Vagina (tissue), 2 donors: ENCODE data around the gene LRRC4C. TPM values are rescaled to one million over a fixed set of nuclear protein-coding genes. Genes with fewer than 3 reads are reported as not detected.

ENCODE experiments used
- DNase-seq, 2 donors: peaks; one replicate each; pipeline ENCODE4 v3.0.0-alpha.2; 2017; ENCODE audit errors: extremely low spot score in 2 of 2
- H3K27ac ChIP-seq: fragments of 200-600 bp; sonication (generic); one replicate; pipeline ENCODE4 v1.5.1; 2019
- H3K27me3 ChIP-seq: fragments of 200-600 bp; sonication (generic); one replicate; pipeline ENCODE4 v1.5.1; 2019
- H3K36me3 ChIP-seq, 2 donors: fragments of 200-600 bp; sonication (generic); one replicate each; pipeline ENCODE4 v1.5.1; 2017 to 2019
- H3K4me1 ChIP-seq: fragments of 200-600 bp; sonication (generic); one replicate; pipeline ENCODE4 v1.5.1; 2019
- H3K4me3 ChIP-seq, 2 donors: fragments of 200-600 bp; sonication (generic); 1 replicate in 1 of 2; 2 replicates in 1 of 2; pipeline ENCODE4 v1.5.1; 2016 to 2019
- H3K9me3 ChIP-seq: fragments of 200-600 bp; sonication (generic); one replicate; pipeline ENCODE4 v1.5.1; 2019
- CTCF ChIP-seq, 3 experiments: fragments of 450-650 bp in 2 of 3; fragments of 200-600 bp in 1 of 3; sonication (generic) in 1 of 3; IDR thresholded peaks; one replicate each; pipeline ENCODE4 v1.5.1; 2017 to 2019; ENCODE audit warnings: antibody characterized with exemption in 3 of 3, mild to moderate bottlenecking in 2 of 3, moderate library complexity in 2 of 3
- POLR2A ChIP-seq, 2 donors: fragments of 450-650 bp; IDR thresholded peaks; one replicate each; pipeline ENCODE4 v1.6.1; 2017; ENCODE audit warnings: antibody characterized with exemption in 2 of 2, mild to moderate bottlenecking in 2 of 2, moderate library complexity in 2 of 2
- POLR2AphosphoS5 ChIP-seq, 2 donors: sonication (generic); formaldehyde crosslinking; IDR thresholded peaks; one replicate each; pipeline ENCODE4 v1.9.0; 2017; ENCODE audit warnings: antibody characterized with exemption in 2 of 2, mild to moderate bottlenecking in 2 of 2, low read depth in 1 of 2; ENCODE audit not compliant: insufficient read depth in 1 of 2
- intact Hi-C: fragments of 100-400 bp; cut with DNase I; formaldehyde crosslinking; loops from one replicate; pipeline ENCODE4 v1.15.1; 2023
- total RNA-seq: library from RNA; depleted of rRNA; stranded (reverse); fragments of >200 nt; gene quantifications from one replicate; pipeline ENCODE4 v1.2.3, GENCODE V29; 2016

LRRC4C gene
- total RNA-seq, 1 donor from 2014 or later = 5.6 TPM

DNA sequence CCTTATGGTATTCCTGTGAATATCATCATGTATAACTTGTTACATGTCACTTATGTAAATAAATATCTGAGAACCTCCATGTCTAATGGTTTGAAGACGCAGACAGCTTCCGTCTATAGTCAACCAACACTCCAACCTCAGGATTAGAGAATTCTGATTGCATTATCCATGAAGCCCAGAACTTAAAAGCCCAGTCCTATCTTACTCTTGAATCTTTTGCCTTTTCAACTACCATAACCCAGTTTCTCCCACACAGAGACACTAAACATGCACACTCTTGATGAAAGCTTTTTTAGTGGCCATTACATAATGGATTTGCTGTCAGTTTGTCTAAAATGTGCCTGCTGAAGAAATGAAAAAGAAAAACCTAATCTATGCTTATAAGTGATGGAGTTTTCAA lies 1219.2 kb downstream of the LRRC4C start:
- Histone ChIP-seq H3K9me3 (no peaks in the 10 kb centered on the region), H3K27me3 (no peaks in the 10 kb centered on the region), H3K27ac (no peak overlapping the region), H3K4me1 (no peaks in the 10 kb centered on the region), H3K36me3 (no peaks in the 10 kb centered on the region), H3K4me3 (no peak overlapping the region)
- intact Hi-C loops = no loop called here
- TF ChIP-seq CTCF (IDR thresholded peaks at IDR 0.05) (no peak), POLR2A (IDR thresholded peaks at IDR 0.05) (no peak), POLR2AphosphoS5 (IDR thresholded peaks at IDR 0.05; ENCODE audit: insufficient read depth in 1 of 2, low read depth in 1 of 2) (no peak)
- no peak for DNase-seq

GRCh38 chr11:40236526-40236925 lies 1222.9 kb downstream of the LRRC4C start:
- no peaks in the 10 kb centered on the region for H3K9me3 ChIP-seq
- no peak overlapping the region for H3K4me3 ChIP-seq
- H3K4me1 ChIP-seq = no peaks in the 10 kb centered on the region
- intact Hi-C loops = no loop called here
- no peaks in the 10 kb centered on the region for H3K36me3 ChIP-seq
- H3K27ac ChIP-seq = no peak overlapping the region
- no peak for TF ChIP-seq POLR2AphosphoS5 (IDR thresholded peaks at IDR 0.05; ENCODE audit: insufficient read depth in 1 of 2, low read depth in 1 of 2)
- TF ChIP-seq POLR2A (IDR thresholded peaks at IDR 0.05) = no peak
- TF ChIP-seq CTCF (IDR thresholded peaks at IDR 0.05) = no peak
- H3K27me3 ChIP-seq = no peaks in the 10 kb centered on the region
- no peak for DNase-seq

GRCh38 chr11:40235841-40236240 lies 1223.6 kb downstream of the LRRC4C start:
- Histone ChIP-seq H3K4me3 (no peak overlapping the region), H3K36me3 (no peaks in the 10 kb centered on the region), H3K27me3 (no peaks in the 10 kb centered on the region), H3K27ac (no peak overlapping the region), H3K9me3 (no peaks in the 10 kb centered on the region), H3K4me1 (no peaks in the 10 kb centered on the region)
- intact Hi-C loops = no loop called here
- TF ChIP-seq POLR2AphosphoS5 (IDR thresholded peaks at IDR 0.05; ENCODE audit: insufficient read depth in 1 of 2, low read depth in 1 of 2) = no peak
- no peak for TF ChIP-seq CTCF (IDR thresholded peaks at IDR 0.05)
- no peak for TF ChIP-seq POLR2A (IDR thresholded peaks at IDR 0.05)
- no peak for DNase-seq

- Histone ChIP-seq H3K4me3 (no peak overlapping the region), H3K9me3 (no peaks in the 10 kb centered on the region), H3K27me3 (no peaks in the 10 kb centered on the region), H3K36me3 (no peaks in the 10 kb centered on the region), H3K27ac (no peak overlapping the region), H3K4me1 (no peaks in the 10 kb centered on the region)
- no peak for TF ChIP-seq CTCF (IDR thresholded peaks at IDR 0.05)
- no peak for TF ChIP-seq POLR2A (IDR thresholded peaks at IDR 0.05)
- no peak for TF ChIP-seq POLR2AphosphoS5 (IDR thresholded peaks at IDR 0.05; ENCODE audit: insufficient read depth in 1 of 2, low read depth in 1 of 2)
- DNase-seq = no peak
- intact Hi-C loops = no loop called here
These were observed 1228.6 kb downstream of the LRRC4C start for GRCh38 chr11:40230821-40231220.

DNA sequence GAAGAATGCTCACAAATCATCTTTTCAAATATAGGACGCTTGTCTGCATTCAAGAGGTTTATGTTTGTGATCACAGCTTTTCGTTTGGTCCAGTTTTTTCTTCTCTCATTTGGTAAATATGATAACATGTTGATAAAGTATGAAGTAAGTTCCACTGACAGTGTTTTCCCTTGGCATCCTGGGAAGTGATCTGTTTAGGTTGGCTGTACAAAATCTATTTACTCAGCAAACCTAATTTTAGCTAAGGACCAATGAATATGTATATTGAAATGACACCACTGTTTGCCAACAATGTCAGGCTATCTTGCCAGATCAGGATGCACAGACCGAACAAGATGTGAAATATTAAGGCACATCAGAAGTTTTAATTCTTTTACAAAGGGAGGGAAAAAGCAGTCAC lies 1230.8 kb downstream of the LRRC4C start:
- Histone ChIP-seq H3K9me3 (no peaks in the 10 kb centered on the region), H3K27me3 (no peaks in the 10 kb centered on the region), H3K36me3 (no peaks in the 10 kb centered on the region), H3K4me3 (no peak overlapping the region), H3K4me1 (no peaks in the 10 kb centered on the region), H3K27ac (no peak overlapping the region)
- no peak for TF ChIP-seq POLR2A (IDR thresholded peaks at IDR 0.05)
- TF ChIP-seq CTCF (IDR thresholded peaks at IDR 0.05) = no peak
- TF ChIP-seq POLR2AphosphoS5 (IDR thresholded peaks at IDR 0.05; ENCODE audit: insufficient read depth in 1 of 2, low read depth in 1 of 2) = no peak
- intact Hi-C loops = no loop called here
- DNase-seq = no peak
